ENCODE measurements around the gene PREP.
"Not testable (repeated sequence)": the region's sequence is repeated elsewhere in the genome, so short reads cannot be mapped to it uniquely, and the experiment has no call there.

PREP gene

GRCh38 chr6:105345506-105345905 is 57.4 kb downstream of the PREP start:
- DNase-seq (ENCODE audit: low read depth in 1 of 2, low spot score in 1 of 2) = no peak

GRCh38 chr6:105344881-105345370 is 58.0 kb downstream of the PREP start:
- no peak for DNase-seq (ENCODE audit: low read depth in 1 of 2, low spot score in 1 of 2)

GRCh38 chr6:105338350-105338983 is 64.4 kb downstream of the PREP start:
- DNase-seq (ENCODE audit: low read depth in 1 of 2, low spot score in 1 of 2) = not testable (repeated sequence)

GRCh38 chr6:105336986-105337385 is 65.9 kb downstream of the PREP start:
- DNase-seq (ENCODE audit: low read depth in 1 of 2, low spot score in 1 of 2) = no peak

- no peak for DNase-seq (ENCODE audit: low read depth in 1 of 2, low spot score in 1 of 2)
Observed at GRCh38 chr6:105332576-105332975, 70.3 kb downstream of the PREP start.

- no peak for DNase-seq (ENCODE audit: low read depth in 1 of 2, low spot score in 1 of 2)
Observed at GRCh38 chr6:105331927-105332326, 71.0 kb downstream of the PREP start.

- no peak for DNase-seq (ENCODE audit: low read depth in 1 of 2, low spot score in 1 of 2)
Observed at GRCh38 chr6:105330913-105331312, 72.0 kb downstream of the PREP start.

GRCh38 chr6:105330364-105330763 is 72.5 kb downstream of the PREP start:
- DNase-seq (ENCODE audit: low read depth in 1 of 2, low spot score in 1 of 2) = no peak

GRCh38 chr6:105326833-105327770 is 75.8 kb downstream of the PREP start:
- DNase-seq (ENCODE audit: low read depth in 1 of 2, low spot score in 1 of 2) = no peak

GRCh38 chr6:105326216-105326615 is 76.7 kb downstream of the PREP start:
- DNase-seq (ENCODE audit: low read depth in 1 of 2, low spot score in 1 of 2) = no peak

GRCh38 chr6:105324386-105324950 is 78.4 kb downstream of the PREP start:
- DNase-seq (ENCODE audit: low read depth in 1 of 2, low spot score in 1 of 2) = no peak

- DNase-seq (ENCODE audit: low read depth in 1 of 2, low spot score in 1 of 2) = no peak
Observed at GRCh38 chr6:105322499-105323225, 80.2 kb downstream of the PREP start.

GRCh38 chr6:105321728-105322127 is 81.2 kb downstream of the PREP start:
- no peak for DNase-seq (ENCODE audit: low read depth in 1 of 2, low spot score in 1 of 2)

GRCh38 chr6:105321207-105321606 is 81.7 kb downstream of the PREP start:
- DNase-seq (ENCODE audit: low read depth in 1 of 2, low spot score in 1 of 2) = no peak

- no peak for DNase-seq (ENCODE audit: low read depth in 1 of 2, low spot score in 1 of 2)
Observed at GRCh38 chr6:105320765-105321164, 82.1 kb downstream of the PREP start.

GRCh38 chr6:105320271-105320670 is 82.6 kb downstream of the PREP start:
- DNase-seq (ENCODE audit: low read depth in 1 of 2, low spot score in 1 of 2) = no peak

- DNase-seq (ENCODE audit: low read depth in 1 of 2, low spot score in 1 of 2) = no peak
Observed at GRCh38 chr6:105319331-105319730, 83.6 kb downstream of the PREP start.

GRCh38 chr6:105318660-105319059 is 84.2 kb downstream of the PREP start:
- DNase-seq (ENCODE audit: low read depth in 1 of 2, low spot score in 1 of 2) = no peak

- no peak for DNase-seq (ENCODE audit: low read depth in 1 of 2, low spot score in 1 of 2)
Observed at GRCh38 chr6:105317607-105318533, 85.0 kb downstream of the PREP start.

GRCh38 chr6:105313211-105313610 is 89.7 kb downstream of the PREP start:
- DNase-seq (ENCODE audit: low read depth in 1 of 2, low spot score in 1 of 2) = no peak

All from activated T-helper 1 cell treated with anti-CD3 and anti-CD28 coated beads, Interleukin-2, amount 50 U/mL, for 16 hours (primary cell).